Activated CD4-positive, alpha-beta T cell treated with anti-CD3 and anti-CD28 coated beads, Interleukin-10, Interleukin-2, amounts not matched to agents 100 ng/mL and 50 ng/mL, durations not matched to agents 16 hours and 8 hours (primary cell): ENCODE results near the gene EHD1.
A peak's percentile ranks its signal among the peaks of the same experiment; 100 is the strongest.

Experiments
- DNase-seq: peaks from one replicate; pipeline ENCODE4 v3.0.0-alpha.2; 2020

EHD1 gene

GRCh38 chr11:64878494-64879243, at the start of gene EHD1:
Gene EHD1, minus strand, starts transcription at chr11:64878621. Its CDS starts 157 bp downstream, at chr11:64878464.
- DNase-seq, result peak; percentile 100

- DNase-seq, result no peak
Measured at GRCh38 chr11:64926689-64927088, 48.3 kb upstream of the EHD1 start.

GRCh38 chr11:64925536-64926436, 47.4 kb upstream of the EHD1 start:
- no peak for DNase-seq

DNA sequence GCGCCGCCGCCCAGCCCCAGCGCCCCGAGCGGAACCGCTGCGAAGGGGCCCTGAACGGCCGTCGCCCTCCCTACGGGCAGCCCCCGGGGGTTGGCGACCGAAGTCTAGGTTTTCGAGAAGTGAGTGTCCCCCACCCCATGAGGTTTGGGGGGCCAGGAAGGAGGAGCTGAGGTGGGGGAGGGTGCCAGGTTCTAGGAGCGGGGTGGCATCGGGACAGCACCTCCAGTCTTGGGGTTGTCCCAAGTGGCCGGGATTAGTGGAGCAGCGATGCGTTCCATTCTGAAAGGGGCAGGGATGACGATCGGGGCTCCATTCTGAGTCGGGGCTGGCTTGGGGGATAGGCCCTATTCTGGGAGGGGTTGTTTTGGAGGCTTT, 46.5 kb upstream of the EHD1 start:
- no peak for DNase-seq

DNA sequence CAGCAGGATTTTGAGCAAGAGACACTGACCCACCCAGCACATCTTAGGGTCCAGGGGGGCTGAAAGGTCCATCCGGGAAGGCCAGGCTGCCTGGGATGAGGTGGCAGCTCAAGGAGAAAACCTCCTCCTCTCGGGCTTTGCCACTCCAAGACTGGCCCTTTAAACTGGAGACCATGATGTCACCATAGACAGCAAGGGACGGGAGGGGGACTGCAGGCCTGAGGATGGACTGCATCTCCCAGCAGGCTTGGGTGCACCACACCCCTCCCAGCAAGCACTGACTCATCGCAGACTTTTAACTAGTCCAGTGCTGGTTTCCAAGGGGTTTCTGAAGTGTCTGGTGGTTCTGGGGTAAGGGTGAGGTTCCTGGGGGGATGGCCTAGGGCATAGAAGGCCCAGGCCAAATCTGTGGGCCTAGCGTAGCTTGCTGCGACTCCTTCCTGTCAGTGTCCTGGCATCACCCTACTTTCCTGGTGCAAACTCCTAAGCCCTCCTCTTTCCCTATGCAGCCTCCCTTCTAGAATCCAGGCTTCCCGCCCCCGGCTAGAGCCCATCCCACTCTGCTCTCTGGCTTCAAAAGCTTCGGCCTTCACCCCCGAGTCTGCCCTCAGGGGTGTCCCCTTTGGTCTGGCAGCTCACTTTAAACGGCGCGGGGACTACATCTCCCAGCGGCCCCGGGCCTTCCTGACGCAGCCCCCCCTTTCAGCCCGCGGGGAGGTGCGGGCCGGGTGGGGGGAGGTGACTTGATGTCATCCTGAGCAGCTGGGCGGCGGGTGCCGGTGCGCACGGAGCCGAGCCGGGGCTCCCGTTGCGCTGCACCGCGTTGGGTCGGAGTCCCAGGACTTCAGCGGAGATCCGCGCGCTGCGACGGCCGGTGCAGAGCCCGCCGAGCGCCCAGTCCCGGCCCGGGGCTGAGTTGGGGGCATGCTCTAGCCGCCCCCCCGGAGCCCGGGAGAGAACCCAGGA, 45.8 kb upstream of the EHD1 start, which contains the start of gene PPP2R5B:
Gene PPP2R5B (plus strand): TSS at position 746 of the 966 bp plus-strand sequence. CDS start 1,046 bp downstream, outside the sequence.
- DNase-seq, result peak; percentile 91

GRCh38 chr11:64923151-64923661, 44.8 kb upstream of the EHD1 start:
- no peak for DNase-seq

DNA sequence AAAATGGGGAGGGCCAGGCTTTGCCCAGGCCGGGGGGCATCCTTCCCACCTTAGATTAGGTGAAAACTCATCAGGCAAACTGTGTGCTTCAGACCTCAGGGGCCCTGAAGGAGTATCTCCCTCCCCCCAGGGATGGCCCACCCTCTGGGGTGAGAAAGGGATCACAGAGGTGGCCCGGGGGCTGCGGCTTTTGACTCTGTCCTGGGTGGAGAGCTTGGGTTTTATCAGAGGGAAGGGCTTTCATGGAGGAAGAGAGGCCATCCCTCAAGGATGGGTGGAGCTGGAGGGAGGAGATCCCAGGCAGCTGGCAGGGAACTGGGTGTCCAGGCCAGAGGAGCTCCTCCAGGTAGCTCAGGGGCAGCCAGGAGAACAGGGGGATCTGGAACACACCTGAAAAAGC, 43.0 kb upstream of the EHD1 start:
- DNase-seq, result no peak

DNA sequence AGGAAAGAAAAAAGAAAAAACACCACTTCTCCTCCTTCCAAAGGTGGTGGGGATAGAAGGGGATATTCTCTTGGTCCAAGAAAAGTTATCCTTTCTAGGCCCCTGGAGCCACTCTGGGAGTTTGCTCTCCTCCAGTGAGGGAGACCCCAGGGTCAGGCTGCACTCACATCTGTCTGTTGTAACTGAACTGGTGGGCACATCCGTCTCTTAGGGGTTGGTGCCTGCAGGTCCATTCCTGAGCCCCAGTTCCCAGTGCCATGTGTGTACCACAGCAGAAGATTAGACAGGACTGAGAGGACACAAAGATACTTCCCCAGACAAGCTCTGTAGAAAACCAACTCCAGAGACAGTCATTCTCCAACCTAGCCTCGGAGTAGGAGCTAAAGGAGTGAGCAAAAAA, 41.7 kb upstream of the EHD1 start:
- DNase-seq, result no peak

DNA sequence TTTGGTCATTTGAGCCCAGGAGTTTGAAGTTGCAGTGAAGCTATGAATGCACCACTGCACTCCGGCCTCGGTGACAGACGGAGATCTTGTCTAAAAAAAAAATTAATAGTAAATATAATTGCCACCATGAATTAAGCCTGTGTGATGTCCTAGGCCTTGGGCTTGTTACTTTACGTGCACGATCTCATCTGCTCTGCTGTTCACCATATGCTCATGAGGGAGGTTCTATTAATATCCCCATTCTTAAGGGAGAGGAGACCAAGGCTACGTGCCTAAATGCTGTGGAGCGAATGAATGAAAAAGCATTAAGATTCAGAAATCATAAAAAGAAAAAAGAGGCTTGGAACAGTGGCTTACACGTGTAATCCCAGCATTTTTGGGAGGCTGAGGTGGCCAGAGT, 41.2 kb upstream of the EHD1 start:
- DNase-seq, result no peak

GRCh38 chr11:64918017-64918416, 39.6 kb upstream of the EHD1 start:
- peak; percentile 13 for DNase-seq

DNA sequence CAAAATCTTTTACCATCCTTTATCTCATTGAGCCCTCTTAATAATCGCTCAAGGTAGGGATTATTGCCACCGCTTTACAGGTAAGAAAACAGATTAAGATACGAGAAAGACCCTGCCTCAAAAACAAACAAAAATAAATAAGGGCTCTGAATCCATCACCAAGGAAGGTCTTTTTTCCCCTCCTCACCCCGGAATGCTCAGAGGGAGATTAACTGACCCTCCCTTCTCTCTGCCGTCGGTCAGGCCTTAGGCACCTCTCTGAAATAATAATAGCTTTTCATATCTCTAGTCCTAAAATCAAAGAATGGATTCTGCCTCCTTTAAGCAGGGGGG, 39.2 kb upstream of the EHD1 start:
- DNase-seq, result no peak

DNA sequence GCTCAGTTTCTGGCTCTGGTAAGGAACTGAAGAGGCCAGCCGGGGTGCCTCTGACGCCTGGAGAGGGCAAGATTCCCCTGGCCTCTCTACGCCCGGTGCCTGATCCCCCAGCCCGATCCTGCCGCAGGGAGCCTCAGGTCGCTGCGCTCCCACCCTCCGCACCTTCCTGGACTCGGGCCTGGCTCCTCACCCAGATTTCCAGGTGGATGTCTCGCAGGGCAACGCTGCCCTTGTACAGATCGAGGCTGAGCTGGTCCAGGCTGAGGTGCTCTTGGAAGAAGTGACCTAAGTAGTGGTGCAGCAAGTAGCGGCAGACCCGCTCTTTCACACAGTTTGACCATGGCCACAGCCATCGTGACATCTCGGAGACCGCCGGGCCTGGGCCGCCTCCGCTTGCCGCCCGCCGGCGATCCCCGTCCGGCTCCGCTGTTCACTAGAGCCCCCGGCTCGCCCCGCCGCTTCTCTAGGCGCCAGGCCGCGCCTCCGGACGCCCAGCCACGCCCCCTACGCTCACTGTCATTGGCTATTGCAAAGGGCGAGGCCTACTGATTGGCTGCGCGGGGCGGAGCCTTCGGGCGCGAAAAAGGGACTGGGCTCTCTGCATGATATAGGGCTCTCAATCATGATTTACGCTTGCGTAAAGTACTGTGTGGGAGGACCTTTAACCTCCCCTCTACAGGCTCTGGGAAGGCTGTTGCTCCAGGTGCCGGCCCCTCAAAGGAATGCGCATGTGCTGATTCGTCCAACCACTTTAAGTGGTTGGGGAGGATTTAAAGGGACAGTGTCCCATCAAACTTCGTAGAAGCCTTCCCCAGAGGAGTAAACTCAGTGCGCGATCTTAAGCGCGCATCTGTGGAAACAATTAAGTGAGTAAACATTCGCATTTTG, 38.6 kb upstream of the EHD1 start, which contains the start of gene ATG2A:
Gene ATG2A (minus strand): TSS at position 435 of the 888 bp plus-strand sequence. CDS start 74 bp downstream, at position 361.
- DNase-seq, result peak; percentile 99

DNA sequence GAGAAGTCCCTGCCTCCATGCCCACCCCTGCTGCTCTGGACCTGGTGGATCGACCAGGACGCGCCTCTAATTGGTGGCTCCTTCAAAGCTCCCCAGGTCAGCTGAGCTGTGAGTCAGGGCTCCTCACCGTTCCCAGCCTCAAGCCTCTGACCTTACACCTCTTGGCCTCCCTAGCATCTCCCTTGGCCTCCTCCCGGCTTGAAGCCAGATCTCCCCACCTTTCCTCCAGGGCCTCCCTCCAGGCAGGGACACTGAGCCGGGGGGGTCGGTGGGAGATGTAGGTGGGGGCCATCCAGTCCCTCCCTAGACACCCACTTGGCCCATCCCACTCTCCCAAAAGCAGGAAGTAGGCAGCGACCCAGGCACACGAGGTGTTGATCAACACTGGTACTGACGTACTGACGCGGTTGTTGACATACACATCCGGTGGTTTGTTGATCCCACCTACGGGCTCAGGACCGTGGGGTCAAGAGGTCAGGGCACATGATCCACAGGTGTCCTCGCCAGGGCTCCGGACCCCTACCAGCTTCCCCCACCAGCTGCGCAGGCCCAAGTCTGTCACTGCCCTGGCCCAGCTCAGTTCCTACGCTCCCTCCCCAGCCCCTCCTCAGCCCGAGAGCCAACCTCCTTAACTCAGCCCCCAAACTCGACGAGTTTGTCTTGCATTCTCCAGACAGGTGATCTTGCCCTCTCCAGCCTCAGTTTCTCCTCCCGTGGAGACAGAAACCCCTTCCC, 37.8 kb upstream of the EHD1 start:
- peak; percentile 60 for DNase-seq

DNA sequence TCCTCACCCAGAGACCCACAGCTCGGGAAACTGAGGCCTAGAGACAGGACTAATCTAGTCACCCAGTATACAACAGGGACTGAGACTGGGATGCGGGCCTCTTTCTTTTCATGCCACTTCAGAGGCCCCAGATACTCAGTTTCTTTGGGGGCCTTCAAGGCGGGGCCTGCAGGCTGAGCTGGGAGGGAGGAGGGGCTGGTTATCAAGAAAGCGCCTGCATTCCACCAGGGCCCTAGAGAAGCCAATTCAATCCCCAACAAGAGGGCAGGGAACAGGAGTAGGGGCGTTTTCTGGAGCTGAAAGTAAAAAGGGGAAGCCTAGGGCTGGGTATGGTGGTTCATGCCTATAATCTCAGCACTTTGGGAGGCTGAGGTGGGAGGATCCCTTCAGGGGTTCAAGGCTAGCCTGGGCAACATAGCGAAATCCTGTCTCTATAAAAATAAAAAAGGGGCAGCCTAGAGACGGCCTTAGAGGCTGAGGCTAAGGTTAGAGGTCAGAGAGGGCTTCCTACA, 37.0 kb upstream of the EHD1 start:
- no peak for DNase-seq

DNA sequence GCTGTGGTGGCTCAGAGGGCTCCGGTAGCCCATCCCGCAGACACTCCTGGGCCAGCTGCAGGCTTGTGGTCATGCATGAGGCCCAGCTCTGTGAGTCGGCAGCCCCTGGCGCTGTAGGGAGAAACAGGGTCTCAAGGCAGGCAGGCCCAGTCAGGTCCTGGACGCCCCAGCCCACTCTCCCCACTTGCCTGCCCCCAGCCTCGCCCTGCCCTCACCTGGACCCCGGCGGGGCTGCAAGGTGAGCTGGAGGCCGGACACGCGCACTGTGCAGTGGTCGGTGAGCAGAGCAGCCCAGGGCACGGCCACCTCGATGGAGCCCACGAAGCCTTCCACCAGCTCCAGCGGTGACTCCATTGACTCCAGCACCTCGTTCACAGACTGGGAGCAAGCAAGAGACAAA, 35.7 kb upstream of the EHD1 start:
- no peak for DNase-seq

DNA sequence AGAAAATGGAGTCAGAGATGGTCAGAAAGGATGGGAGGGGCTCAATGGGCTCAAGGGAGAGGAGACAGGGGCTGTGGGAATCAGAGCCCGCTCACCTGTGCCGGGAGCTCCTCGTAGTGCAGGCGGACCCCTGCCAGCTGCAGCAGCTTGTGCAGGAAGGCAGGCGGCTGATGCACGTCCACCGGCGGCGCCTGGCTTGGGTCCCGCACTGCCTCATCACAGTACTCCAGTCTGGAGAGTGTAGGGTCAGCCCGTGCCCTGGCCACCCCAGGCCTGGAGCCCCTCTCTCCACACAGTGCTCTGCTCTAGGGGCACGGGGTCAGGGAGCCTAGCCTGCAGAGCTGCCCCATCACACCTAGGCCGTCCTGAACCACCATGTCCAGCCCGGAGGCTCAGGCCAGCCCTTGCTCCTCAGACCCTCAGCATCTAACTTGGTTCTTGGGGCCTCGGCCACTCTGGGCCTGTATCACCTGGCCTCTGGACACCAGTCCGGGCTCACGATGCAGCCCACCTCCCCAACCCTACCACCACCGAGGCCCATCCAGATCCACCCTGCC, 34.8 kb upstream of the EHD1 start:
- DNase-seq, result no peak

GRCh38 chr11:64911689-64912088, 33.3 kb upstream of the EHD1 start:
- DNase-seq, result no peak

- no peak for DNase-seq
Measured at GRCh38 chr11:64911142-64911541, 32.7 kb upstream of the EHD1 start.

GRCh38 chr11:64910451-64911093, 32.2 kb upstream of the EHD1 start:
- no peak for DNase-seq
